Stimulated activated naive B cell treated with anti-CD40 and anti-IgM and Interleukin-4, amounts not matched to agents 10 μg/mL and 1 μg/mL and 100 μg/mL, for 72 hours (primary cell): ENCODE measurements around the gene PIK3R1.

ENCODE experiments used
- ATAC-seq, 2 donors: fragments of 150-1000 bp; cut with Tn5 transposase; replicated peaks; 2 replicates each; pipeline ENCODE4 v1.10.0; 2021; ENCODE audit warnings: moderate library complexity in 1 of 2
- DNase-seq: peaks from one replicate; pipeline ENCODE4 v3.0.0; 2021
- H3K27ac Mint-ChIP-seq: one replicate; pipeline ENCODE4 v1.8.0; 2022; ENCODE audit warnings: mild to moderate bottlenecking, mixed read lengths
- H3K27me3 Mint-ChIP-seq, 2 donors: one replicate each; pipeline ENCODE4 v1.8.0; 2022; ENCODE audit warnings: mixed read lengths in 2 of 2
- H3K36me3 Mint-ChIP-seq, 2 donors: one replicate each; pipeline ENCODE4 v1.8.0; 2022; ENCODE audit warnings: mixed read lengths in 2 of 2, mild to moderate bottlenecking in 1 of 2
- H3K4me1 Mint-ChIP-seq, 2 donors: one replicate each; pipeline ENCODE4 v1.8.0; 2022; ENCODE audit warnings: mixed read lengths in 2 of 2, mild to moderate bottlenecking in 1 of 2
- H3K4me3 Mint-ChIP-seq, 2 donors: one replicate each; pipeline ENCODE4 v1.8.0; 2022; ENCODE audit warnings: mild to moderate bottlenecking in 2 of 2, mixed read lengths in 2 of 2, moderate library complexity in 1 of 2
- H3K9me3 Mint-ChIP-seq, 2 donors: one replicate each; pipeline ENCODE4 v1.8.0; 2022; ENCODE audit warnings: mixed read lengths in 2 of 2, mild to moderate bottlenecking in 1 of 2

PIK3R1 gene

DNA sequence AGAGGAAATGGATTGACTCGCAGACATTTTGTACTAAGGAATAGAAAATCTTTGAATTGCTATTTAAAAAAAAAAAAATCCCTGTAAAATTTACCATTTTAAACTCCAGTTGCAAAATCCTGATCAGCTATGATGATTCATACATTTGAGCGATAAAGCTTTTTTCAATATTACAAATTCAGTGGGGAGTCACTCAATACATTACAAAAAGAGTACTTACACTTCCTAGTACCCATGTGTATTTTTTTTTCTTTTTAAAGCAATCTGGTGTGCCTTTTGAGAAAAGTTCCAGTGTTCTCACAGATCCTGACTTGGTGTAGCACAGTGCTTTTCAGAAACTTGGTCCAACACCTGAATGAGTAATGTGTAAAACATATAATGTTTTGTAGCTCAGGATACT is 54.3 kb downstream of the PIK3R1 start:
- H3K4me1 Mint-ChIP-seq, result peaks cover 24 to 51% of the 10 kb centered on the region in 2 donors
- no peaks in the 10 kb centered on the region for H3K27me3 Mint-ChIP-seq
- H3K4me3 Mint-ChIP-seq, result no peak overlapping the region
- DNase-seq (no peak), ATAC-seq (no peak)
- H3K9me3 Mint-ChIP-seq, result no peaks in the 10 kb centered on the region
- no peak overlapping the region for H3K27ac Mint-ChIP-seq
- peaks cover 2 to 23% of the 10 kb centered on the region in 2 donors for H3K36me3 Mint-ChIP-seq

DNA sequence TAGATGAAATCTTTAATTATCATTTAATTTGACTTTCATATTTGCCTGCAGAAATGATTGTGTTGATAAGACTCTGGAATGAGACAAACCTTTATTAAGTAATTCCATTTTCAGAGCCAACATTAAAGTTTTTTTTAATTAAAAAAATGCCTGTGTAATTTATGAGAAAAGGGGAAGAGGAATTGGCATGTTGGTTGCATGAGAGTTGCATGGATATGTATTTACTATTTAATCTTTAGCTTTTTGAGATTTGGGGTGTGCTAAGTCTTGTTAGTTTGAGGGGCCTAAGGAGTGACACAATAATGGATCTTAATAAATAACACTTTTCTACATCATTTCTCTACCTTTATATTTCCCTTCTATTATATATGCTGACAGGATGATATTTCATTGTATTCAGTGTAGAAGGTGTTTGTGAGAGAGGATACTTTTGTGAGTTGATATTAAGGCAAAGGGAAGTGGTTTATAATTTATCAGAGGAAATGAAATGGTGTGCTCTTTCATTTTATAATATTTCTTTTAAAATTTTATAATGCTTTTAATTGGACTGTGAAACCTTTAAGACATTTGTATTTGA is 54.9 kb downstream of the PIK3R1 start:
- H3K4me3 Mint-ChIP-seq, result no peak overlapping the region
- ATAC-seq, result no peak
- H3K4me1 Mint-ChIP-seq, result peaks cover 23 to 44% of the 10 kb centered on the region in 2 donors
- no peaks in the 10 kb centered on the region for H3K27me3 Mint-ChIP-seq
- DNase-seq, result no peak
- no peak overlapping the region for H3K27ac Mint-ChIP-seq
- no peaks in the 10 kb centered on the region for H3K9me3 Mint-ChIP-seq
- H3K36me3 Mint-ChIP-seq, result peaks cover 7 to 25% of the 10 kb centered on the region in 2 donors

DNA sequence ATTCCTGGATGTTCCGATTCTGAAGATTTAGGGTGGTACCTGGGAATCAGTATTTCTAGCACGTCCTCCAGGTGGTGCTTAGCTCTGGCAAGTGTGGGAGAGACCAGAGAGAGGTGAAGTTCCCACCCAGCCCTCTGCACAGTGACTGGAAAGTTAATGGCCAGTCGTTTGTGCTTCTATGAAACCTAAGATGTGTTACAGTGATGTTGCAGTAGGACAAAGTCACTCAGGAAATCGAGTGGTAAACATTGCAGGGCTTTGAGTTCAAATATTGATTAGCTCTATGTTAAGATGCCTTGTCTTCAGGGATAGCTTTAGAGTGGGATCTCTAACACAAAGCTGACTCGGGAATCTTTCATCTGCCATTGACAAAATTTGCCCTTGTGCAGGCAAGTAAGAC is 55.6 kb downstream of the PIK3R1 start:
- ATAC-seq, result no peak

DNA sequence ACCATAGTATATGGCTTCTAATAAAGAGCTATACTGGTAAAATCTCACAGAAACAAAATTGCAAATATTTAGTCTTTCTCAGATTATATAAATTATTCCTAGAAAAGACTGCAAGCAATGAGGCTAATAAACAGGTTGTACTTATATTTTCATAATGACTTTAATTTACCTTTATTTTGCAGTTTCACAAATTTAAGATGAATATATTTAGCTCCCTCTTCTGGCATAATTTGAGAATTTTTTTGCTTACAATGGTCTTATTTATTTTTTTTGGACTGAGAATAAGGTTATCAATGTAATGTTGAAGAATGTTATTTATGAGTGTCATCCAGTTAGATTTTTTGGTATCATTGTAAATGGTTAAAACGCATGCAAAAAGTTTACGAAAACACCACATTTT is 56.7 kb downstream of the PIK3R1 start:
- Mint-ChIP-seq H3K4me3 (no peak overlapping the region), H3K27ac (no peak overlapping the region), H3K9me3 (no peaks in the 10 kb centered on the region), H3K4me1 (peaks cover 16 to 33% of the 10 kb centered on the region in 2 donors), H3K36me3 (peaks cover 14 to 35% of the 10 kb centered on the region in 2 donors), H3K27me3 (no peaks in the 10 kb centered on the region)
- no peak for DNase-seq
- ATAC-seq, result no peak

More for the DNA sequence above, 55.6 kb downstream of the PIK3R1 start:
- Mint-ChIP-seq H3K27me3 (no peaks in the 10 kb centered on the region), H3K9me3 (no peaks in the 10 kb centered on the region), H3K27ac (no peak overlapping the region), H3K36me3 (peaks cover 7 to 27% of the 10 kb centered on the region in 2 donors), H3K4me1 (peaks cover 18 to 38% of the 10 kb centered on the region in 2 donors), H3K4me3 (no peak overlapping the region)
- DNase-seq, result no peak

DNA sequence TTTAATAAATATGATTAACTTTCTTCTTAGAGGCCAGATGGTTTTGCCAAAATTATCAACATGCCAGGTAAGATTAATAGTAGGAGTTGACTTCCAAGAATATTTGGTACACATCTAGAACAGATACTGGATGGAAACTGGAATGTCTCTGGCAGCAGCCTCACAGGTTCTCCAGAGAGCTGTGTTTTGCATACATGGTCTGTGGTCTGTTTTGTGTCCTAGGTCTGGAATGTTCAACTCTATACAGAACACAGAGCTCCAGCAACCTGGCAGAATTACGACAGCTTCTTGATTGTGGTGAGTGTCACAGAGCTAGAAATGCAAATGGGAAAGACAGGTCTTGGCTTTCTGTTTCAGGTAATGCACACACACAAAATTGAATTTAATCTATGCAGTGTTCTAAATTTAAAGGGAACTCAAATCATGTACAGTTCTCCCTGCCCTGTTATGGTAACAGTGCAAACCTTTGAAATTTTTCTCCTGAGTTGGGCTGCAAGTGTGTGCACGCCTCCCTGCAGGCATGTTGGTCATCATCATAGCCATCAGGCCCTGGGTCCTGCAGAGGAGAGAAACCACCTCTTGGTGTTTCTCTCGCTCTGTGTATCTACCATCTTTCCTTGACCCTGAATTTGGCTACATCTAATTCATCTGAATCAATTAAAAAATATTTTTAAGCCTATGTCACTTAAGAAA is 58.3 kb downstream of the PIK3R1 start:
- no peak for ATAC-seq
- no peak overlapping the region for H3K4me3 Mint-ChIP-seq
- no peaks in the 10 kb centered on the region for H3K27me3 Mint-ChIP-seq
- H3K9me3 Mint-ChIP-seq, result no peaks in the 10 kb centered on the region
- no peak overlapping the region for H3K27ac Mint-ChIP-seq
- H3K36me3 Mint-ChIP-seq, result peaks cover 17 to 43% of the 10 kb centered on the region in 2 donors
- H3K4me1 Mint-ChIP-seq, result peaks cover 10 to 27% of the 10 kb centered on the region in 2 donors
- no peak for DNase-seq

DNA sequence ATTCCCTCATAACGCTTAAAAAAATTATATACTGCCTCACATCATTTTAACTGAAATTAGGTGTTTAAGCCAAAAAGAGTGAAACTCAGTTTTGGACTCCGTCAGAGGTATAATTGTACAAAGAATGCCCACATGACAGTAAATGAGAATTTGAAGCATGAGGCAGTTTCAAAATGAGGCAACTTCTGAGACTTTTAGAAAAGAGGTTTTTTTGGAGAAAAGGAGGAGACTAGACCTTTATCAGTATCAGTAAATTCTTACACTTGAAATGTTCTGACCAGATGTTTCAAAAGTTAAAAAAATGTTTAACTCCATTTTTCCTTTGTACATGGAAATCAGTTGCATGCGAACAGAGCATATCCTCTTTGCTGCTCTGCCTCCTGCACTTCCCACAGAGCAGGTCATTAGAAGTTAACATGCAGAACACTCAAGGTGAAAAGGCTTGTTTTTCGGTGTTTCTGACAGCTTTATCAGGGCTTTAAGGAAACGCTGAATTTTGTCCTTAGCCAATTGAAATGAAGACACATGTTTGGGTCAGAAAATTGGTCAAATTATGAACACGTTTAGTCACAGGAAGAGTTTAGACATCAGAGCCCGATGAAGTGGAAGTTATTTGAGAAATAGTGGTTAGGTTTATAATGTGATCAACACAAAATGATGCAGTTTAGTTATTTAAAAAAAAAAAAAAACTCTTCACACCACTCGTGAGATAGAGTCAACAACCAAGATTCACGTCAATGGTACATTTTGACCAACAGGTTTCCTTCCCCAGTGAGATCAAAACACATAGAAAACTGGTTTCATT is 59.5 kb downstream of the PIK3R1 start:
- no peak for ATAC-seq
- Mint-ChIP-seq H3K4me3 (no peak overlapping the region), H3K4me1 (peaks cover 8 to 24% of the 10 kb centered on the region in 2 donors)

DNA sequence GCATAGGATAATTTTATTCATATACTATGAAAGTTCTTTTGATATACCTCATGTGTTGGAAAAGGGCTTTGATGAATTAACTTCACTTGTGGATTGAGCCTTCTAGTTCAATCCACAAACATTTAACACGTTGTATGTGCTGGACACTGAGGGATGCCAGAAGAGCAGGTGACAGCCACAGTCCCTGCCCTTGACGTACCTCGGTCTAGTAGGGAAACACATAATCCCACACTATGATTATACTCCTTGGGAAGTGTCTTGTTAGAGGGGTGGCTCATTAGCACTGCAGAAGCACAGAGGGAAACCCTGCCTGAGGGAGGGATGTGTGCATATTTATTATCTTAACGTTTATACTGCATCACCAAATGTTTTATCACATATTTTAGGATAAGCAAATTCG is 61.2 kb downstream of the PIK3R1 start:
- DNase-seq, result no peak
- peaks cover 23 to 58% of the 10 kb centered on the region in 2 donors for H3K36me3 Mint-ChIP-seq
- peaks cover 6 to 14% of the 10 kb centered on the region in 2 donors for H3K4me1 Mint-ChIP-seq
- H3K4me3 Mint-ChIP-seq, result no peak overlapping the region
- no peaks in the 10 kb centered on the region for H3K27me3 Mint-ChIP-seq
- H3K27ac Mint-ChIP-seq, result no peak overlapping the region
- H3K9me3 Mint-ChIP-seq, result no peaks in the 10 kb centered on the region
- ATAC-seq, result no peak

More for the DNA sequence above, 59.5 kb downstream of the PIK3R1 start:
- Mint-ChIP-seq H3K36me3 (peaks cover 22 to 52% of the 10 kb centered on the region in 2 donors), H3K27ac (peak overlapping the region; percentile 37), H3K9me3 (no peaks in the 10 kb centered on the region), H3K27me3 (no peaks in the 10 kb centered on the region)
- no peak for DNase-seq

DNA sequence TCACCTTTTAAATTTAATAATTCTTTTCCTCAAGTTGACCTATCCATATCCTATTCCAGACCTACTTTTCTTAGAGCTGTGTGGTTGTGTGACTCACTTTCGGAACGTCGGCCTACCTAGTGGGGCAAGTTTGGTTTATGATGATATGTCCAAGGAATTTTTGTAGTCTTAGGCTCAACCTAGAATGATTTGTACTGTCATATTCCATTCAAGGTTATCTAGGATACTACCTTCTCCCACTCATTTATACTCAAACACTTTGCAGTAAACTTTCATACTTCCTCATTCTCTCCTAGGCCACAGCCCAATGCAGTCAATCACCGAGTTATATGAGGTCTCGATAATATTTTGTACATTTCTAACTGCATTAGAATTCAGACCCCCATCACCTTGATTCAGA is 61.9 kb downstream of the PIK3R1 start:
- H3K9me3 Mint-ChIP-seq, result no peaks in the 10 kb centered on the region
- no peak overlapping the region for H3K4me3 Mint-ChIP-seq
- no peak overlapping the region for H3K27ac Mint-ChIP-seq
- no peaks in the 10 kb centered on the region for H3K27me3 Mint-ChIP-seq
- ATAC-seq (peak; percentile 39 to 55), DNase-seq (no peak)
- peaks cover 29 to 64% of the 10 kb centered on the region in 2 donors for H3K36me3 Mint-ChIP-seq
- peaks cover 6 to 14% of the 10 kb centered on the region in 2 donors for H3K4me1 Mint-ChIP-seq

DNA sequence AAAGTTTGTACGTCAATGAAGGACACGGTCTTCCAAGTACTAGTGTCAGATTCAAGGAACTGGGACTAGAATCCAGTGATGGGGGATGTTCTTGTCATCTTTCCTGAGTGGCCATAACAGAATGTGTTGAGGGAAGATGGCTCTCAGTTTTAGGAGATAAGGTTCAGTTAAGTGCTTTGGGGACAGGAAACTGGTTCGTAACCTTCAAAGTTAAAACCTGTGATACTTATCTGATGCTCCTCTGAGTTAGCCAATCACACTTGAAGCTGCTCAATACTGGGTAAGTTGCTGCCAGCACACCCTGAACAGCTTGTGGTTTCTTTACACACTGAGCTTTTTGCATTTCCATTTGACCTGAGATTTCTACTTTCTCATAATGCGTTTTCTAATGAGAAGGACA is 64.4 kb downstream of the PIK3R1 start:
- Mint-ChIP-seq H3K36me3 (peaks cover 32 to 47% of the 10 kb centered on the region in 2 donors), H3K4me3 (no peak overlapping the region), H3K9me3 (no peaks in the 10 kb centered on the region), H3K27me3 (no peaks in the 10 kb centered on the region), H3K27ac (no peak overlapping the region), H3K4me1 (peaks cover 6 to 15% of the 10 kb centered on the region in 2 donors)
- no peak for ATAC-seq
- DNase-seq, result no peak

DNA sequence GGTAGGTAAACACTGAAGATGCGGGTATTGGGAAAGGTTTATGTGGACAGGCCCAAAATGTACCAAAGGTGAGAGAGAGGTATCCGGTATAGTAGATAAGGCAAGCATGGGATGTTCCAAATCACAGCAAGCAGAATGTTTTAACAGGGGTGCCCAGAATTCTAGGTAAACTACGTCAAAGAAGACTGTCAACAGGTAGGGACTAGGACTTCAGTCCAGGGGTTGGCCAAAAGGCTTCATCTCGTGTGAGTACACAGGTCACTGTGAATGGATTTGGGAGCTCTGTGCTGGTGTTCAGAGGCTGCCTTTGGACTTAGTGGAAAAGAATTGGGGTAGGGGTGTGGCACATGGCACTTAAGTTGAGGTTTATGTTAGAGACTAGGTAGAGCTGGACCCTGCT is 66.4 kb downstream of the PIK3R1 start:
- Mint-ChIP-seq H3K36me3 (peaks cover 23 to 38% of the 10 kb centered on the region in 2 donors), H3K27me3 (no peaks in the 10 kb centered on the region), H3K4me3 (no peak overlapping the region), H3K27ac (peak overlapping the region; percentile 79), H3K9me3 (no peaks in the 10 kb centered on the region), H3K4me1 (peaks cover 11 to 31% of the 10 kb centered on the region in 2 donors)
- ATAC-seq, result no peak
- no peak for DNase-seq

DNA sequence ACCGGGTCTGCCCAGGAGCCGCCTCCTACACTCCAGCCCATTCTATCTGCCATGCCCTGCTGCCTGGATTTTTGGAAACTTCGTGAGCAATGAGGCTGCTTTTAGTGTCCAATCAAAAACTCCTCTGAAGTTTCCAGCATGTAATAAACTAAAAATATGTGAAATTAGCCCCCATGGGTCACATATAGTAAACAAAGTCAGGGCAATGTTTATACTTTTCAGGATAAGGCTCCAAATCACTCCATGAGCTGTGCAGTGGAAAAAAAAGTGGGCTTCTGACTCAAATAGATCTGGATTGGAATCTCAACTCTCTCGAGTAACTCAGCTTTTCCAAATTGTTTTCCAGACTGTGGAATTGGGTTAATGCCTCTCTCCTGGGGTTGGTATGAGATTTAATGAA is 68.2 kb downstream of the PIK3R1 start:
- no peak overlapping the region for H3K27ac Mint-ChIP-seq
- H3K36me3 Mint-ChIP-seq, result peaks cover 18 to 30% of the 10 kb centered on the region in 2 donors
- peaks cover 21 to 38% of the 10 kb centered on the region in 2 donors for H3K4me1 Mint-ChIP-seq

DNA sequence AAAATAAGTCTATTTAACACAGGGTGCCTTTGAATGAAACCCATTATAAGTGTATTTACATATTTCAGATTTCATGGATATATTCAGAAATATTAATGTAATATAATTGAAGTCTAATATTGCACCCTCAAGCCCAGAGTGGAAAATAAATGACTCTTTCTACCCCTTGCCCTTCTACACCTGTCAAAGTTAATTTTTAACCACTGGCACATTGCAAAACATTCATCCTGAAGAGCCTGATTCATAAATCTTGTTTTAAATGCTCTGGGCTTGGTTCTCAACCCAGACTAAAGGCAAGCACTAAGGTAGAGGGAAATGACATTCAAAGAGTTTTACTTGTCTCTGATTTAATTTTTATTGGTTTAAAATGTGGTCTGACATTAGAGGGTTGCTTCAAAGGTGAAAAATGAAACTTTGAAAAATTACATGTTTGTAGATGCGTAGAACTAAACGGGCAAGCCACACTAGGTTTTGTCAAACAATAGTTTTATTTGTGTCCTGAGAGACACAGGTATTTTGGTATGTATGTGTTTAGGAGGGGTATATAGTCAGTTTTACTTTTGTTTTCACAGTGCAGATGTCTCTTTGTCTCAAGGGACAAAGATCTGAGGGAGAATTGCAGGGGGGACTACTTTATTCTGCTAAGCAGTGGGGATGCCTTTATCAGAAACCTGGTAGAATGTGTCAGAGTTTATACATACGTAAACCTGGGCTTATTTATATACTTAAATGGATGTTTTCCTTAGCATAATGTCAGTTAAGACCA is 69.7 kb downstream of the PIK3R1 start:
- H3K27ac Mint-ChIP-seq, result peak overlapping the region; percentile 59
- ATAC-seq (no peak), DNase-seq (no peak)
- peaks cover 22 to 40% of the 10 kb centered on the region in 2 donors for H3K4me1 Mint-ChIP-seq
- H3K27me3 Mint-ChIP-seq, result no peaks in the 10 kb centered on the region
- no peaks in the 10 kb centered on the region for H3K9me3 Mint-ChIP-seq
- H3K36me3 Mint-ChIP-seq, result peaks cover 18 to 23% of the 10 kb centered on the region in 2 donors
- no peak overlapping the region for H3K4me3 Mint-ChIP-seq

More for the DNA sequence above, 68.2 kb downstream of the PIK3R1 start:
- Mint-ChIP-seq H3K27me3 (no peaks in the 10 kb centered on the region), H3K4me3 (no peak overlapping the region), H3K9me3 (no peaks in the 10 kb centered on the region)
- DNase-seq, result no peak
- no peak for ATAC-seq

DNA sequence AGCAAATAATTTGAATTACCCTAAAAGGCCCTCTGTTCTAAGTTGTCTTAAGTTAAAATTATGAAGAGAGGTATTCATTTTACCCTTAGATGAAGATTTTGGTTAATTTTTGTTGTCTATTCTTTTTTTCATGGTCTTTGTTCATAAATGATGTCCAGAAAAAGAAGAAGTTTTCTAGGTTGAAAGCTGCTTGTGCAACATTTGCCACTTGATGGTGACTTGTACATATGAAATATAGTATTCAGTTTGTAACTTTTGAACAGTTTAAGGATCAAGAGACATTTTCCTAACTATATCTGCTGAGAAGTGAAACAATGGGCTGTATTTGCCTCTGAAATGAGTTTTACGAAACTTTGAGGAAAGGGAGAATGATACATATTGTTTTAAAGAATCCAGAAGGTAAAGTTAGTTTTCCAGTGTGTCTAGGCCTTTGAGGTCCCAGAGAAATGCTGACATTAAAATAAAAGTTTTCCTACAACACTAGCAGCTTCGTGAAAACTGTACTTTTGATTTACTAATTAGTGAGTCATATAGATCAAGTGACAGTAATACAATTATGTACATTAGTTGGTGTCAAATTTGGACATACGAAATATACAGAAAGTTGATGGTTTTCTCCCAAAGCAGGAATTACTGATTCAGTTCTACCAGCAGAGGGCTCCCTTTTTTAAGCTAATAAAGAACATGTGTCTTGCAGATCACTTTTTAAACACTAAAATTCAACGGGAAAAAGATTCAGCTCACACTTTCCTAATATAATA is 70.5 kb downstream of the PIK3R1 start:
- no peak for DNase-seq
- no peak overlapping the region for H3K27ac Mint-ChIP-seq
- H3K27me3 Mint-ChIP-seq, result no peaks in the 10 kb centered on the region
- no peak overlapping the region for H3K4me3 Mint-ChIP-seq
- peaks cover 23 to 26% of the 10 kb centered on the region in 2 donors for H3K36me3 Mint-ChIP-seq
- no peak for ATAC-seq
- no peaks in the 10 kb centered on the region for H3K9me3 Mint-ChIP-seq
- H3K4me1 Mint-ChIP-seq, result peaks cover 24 to 40% of the 10 kb centered on the region in 2 donors
